Measurements from ENCODE around the gene GNAO1. TPM values are rescaled to one million over a fixed set of nuclear protein-coding genes. Genes with fewer than 3 reads are reported as not detected.

The GNAO1 gene
- total and polyA plus RNA-seq, 2 donors (not counting 1 experiment from before 2014, with no cell fraction given) = 0.13 to 5.1 TPM

DNA sequence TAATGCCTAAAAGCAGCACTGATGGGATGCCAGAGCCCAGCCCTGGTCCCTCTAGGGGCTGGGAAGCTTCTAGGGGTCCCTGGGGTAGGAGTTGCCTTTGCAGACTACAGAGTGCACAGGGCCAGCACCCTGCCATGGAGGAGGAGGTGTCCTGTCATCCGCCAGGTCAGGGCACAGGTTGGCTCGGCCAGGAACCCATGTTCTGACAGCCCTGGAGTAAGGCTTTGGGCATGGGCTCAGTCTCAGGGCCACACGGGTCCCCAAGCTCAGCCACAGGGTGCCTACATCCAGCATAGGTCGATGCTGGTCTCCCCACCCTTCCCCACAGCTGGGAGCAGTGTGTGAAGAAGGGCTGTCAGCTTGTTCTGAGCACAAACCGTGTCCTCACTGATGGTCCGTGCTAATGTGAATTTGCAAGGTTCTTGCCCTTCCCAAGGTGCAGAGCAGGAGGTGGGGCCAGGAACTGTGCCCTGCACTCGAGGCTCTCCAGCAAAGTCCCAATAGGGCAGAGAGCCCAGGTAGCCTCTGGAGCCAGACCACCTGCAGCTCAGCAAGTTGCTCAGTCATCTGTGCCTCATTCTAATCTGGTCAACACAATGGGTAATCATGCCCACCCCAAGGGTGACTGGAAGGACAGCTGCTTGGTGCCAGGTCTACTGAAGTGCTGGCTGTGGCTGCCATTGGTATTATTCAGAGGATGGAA lies 161.2 kb downstream of the GNAO1 start:
- H3K27me3 Mint-ChIP-seq = peaks cover 7% of the 10 kb centered on the region
- Histone ChIP-seq H3K9me3 (ENCODE audit: control extremely low read depth in 1 of 3, control insufficient read depth in 2 of 3, insufficient read depth in 1 of 3, low read length in 2 of 3) (no peaks in the 10 kb centered on the region), H2AFZ (ENCODE audit: insufficient read depth, low read depth, low read length, poor library complexity, severe bottlenecking) (no peak overlapping the region), H3K79me2 (ENCODE audit: control insufficient read depth, insufficient read depth, low read length) (no peaks in the 10 kb centered on the region), H3K27me3 (replicated peaks in 1 of 4; ENCODE audit: control extremely low read depth in 1 of 4, control insufficient read depth in 3 of 4, insufficient read depth in 4 of 4, low read length in 3 of 4) (no peaks in the 10 kb centered on the region), H3K9ac (ENCODE audit: low read length) (no peak overlapping the region), H3K4me2 (replicated peaks; ENCODE audit: low read depth, low read length, poor library complexity, severe bottlenecking) (no peak overlapping the region), H3K4me1 (ENCODE audit: control insufficient read depth in 2 of 2, insufficient read depth in 2 of 2, low read length in 2 of 2) (peaks cover 4 to 10% of the 10 kb centered on the region in 2 donors), H3K27ac (ENCODE audit: low read length in 2 of 2) (no peak overlapping the region), H4K20me1 (ENCODE audit: control insufficient read depth, insufficient read depth, low read length, poor library complexity, severe bottlenecking) (no peaks in the 10 kb centered on the region), H3K36me3 (replicated peaks in 1 of 2; ENCODE audit: control extremely low read depth in 1 of 2, control insufficient read depth in 1 of 2, extremely low read depth in 1 of 2, insufficient read depth in 2 of 2, low read length in 1 of 2) (no peaks in the 10 kb centered on the region), H3K4me3 (ENCODE audit: control extremely low read depth in 1 of 5, extremely low read depth in 1 of 5, insufficient read depth in 1 of 5, low read depth in 2 of 5, low read length in 4 of 5) (no peak overlapping the region)
- WGBS (ENCODE audit: insufficient coverage) = 92% methylated on average over 7 of the region's 7 CpGs
- DNase-seq = no peak
- ChIA-PET CTCF (no interaction called here), POLR2A (no interaction called here)
- intact Hi-C loops (cut with micrococcal nuclease) = no loop called here
- no peak for ATAC-seq (ENCODE audit: low read depth)
- no peaks in the 10 kb centered on the region for H3K9me3 Mint-ChIP-seq (ENCODE audit: insufficient read depth)
- no peak overlapping the region for H3K4me3 Mint-ChIP-seq
- H3K27ac Mint-ChIP-seq = no peak overlapping the region
- TF ChIP-seq EZH2 (IDR thresholded peaks at IDR 0.05; ENCODE audit: borderline replicate concordance, insufficient read depth, low read depth, low read length, poor library complexity, severe bottlenecking) = no peak
- TF ChIP-seq, protein P1, sequence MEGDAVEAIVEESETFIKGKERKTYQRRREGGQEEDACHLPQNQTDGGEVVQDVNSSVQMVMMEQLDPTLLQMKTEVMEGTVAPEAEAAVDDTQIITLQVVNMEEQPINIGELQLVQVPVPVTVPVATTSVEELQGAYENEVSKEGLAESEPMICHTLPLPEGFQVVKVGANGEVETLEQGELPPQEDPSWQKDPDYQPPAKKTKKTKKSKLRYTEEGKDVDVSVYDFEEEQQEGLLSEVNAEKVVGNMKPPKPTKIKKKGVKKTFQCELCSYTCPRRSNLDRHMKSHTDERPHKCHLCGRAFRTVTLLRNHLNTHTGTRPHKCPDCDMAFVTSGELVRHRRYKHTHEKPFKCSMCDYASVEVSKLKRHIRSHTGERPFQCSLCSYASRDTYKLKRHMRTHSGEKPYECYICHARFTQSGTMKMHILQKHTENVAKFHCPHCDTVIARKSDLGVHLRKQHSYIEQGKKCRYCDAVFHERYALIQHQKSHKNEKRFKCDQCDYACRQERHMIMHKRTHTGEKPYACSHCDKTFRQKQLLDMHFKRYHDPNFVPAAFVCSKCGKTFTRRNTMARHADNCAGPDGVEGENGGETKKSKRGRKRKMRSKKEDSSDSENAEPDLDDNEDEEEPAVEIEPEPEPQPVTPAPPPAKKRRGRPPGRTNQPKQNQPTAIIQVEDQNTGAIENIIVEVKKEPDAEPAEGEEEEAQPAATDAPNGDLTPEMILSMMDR (IDR thresholded peaks at IDR 0.05) = no peak
- peaks cover 13% of the 10 kb centered on the region for H3K4me1 Mint-ChIP-seq

DNA sequence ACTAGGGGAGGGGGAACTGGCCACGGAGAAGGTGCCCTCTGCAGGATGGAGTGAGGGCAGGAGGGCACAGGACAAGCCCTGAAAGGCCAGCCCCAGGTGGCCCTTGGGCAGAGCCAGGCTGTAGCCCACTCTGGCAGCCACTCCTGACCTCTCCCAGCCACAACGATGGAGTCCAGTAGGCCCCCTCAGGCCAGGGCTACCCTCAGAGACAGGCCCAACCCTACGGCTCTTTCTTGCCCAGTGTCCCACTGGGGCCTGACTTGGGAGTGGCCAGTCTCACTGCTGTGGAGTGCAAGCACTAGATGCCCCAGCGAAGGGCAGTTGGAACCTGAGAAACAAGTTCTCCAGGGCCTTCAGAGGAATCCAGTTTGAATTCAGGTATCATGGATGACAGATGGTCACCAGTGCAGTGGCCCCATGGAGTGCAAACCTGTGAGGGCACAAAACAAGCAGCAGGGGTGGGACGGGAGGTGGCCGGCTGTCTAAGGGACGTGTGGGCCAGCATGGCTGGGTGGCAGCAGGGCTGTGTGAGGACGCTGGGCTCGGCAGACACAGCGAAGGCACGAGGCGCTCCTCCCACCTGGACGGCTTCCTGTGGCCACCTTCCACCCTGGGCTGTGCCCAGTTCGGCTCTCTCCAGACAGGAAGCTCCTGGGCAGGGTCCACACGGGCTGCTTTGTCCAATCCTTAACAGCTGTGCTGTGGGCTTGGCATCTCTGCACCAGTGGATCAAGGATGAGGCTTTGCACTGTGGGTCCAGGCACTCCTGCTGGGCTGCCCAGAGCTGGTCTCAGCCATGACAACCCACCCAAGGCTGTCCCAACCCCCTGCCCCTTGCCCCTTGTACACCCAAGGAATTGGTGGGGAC lies 162.0 kb downstream of the GNAO1 start:
- Histone ChIP-seq H3K9ac (ENCODE audit: low read length) (no peak overlapping the region), H3K4me2 (replicated peaks; ENCODE audit: low read depth, low read length, poor library complexity, severe bottlenecking) (no peak overlapping the region), H3K27ac (ENCODE audit: low read length in 2 of 2) (no peak overlapping the region), H3K9me3 (ENCODE audit: control extremely low read depth in 1 of 3, control insufficient read depth in 2 of 3, insufficient read depth in 1 of 3, low read length in 2 of 3) (no peaks in the 10 kb centered on the region), H3K4me1 (ENCODE audit: control insufficient read depth in 2 of 2, insufficient read depth in 2 of 2, low read length in 2 of 2) (peaks cover 4 to 14% of the 10 kb centered on the region in 2 donors), H2AFZ (ENCODE audit: insufficient read depth, low read depth, low read length, poor library complexity, severe bottlenecking) (no peak overlapping the region), H3K27me3 (replicated peaks in 1 of 4; ENCODE audit: control extremely low read depth in 1 of 4, control insufficient read depth in 3 of 4, insufficient read depth in 4 of 4, low read length in 3 of 4) (no peaks in the 10 kb centered on the region), H3K79me2 (ENCODE audit: control insufficient read depth, insufficient read depth, low read length) (no peaks in the 10 kb centered on the region), H3K4me3 (ENCODE audit: control extremely low read depth in 1 of 5, extremely low read depth in 1 of 5, insufficient read depth in 1 of 5, low read depth in 2 of 5, low read length in 4 of 5) (no peak overlapping the region), H3K36me3 (replicated peaks in 1 of 2; ENCODE audit: control extremely low read depth in 1 of 2, control insufficient read depth in 1 of 2, extremely low read depth in 1 of 2, insufficient read depth in 2 of 2, low read length in 1 of 2) (no peaks in the 10 kb centered on the region), H4K20me1 (ENCODE audit: control insufficient read depth, insufficient read depth, low read length, poor library complexity, severe bottlenecking) (no peaks in the 10 kb centered on the region)
- no peak overlapping the region for H3K4me3 Mint-ChIP-seq
- ATAC-seq (ENCODE audit: low read depth) = no peak
- ChIA-PET CTCF (no interaction called here), POLR2A (no interaction called here)
- H3K9me3 Mint-ChIP-seq (ENCODE audit: insufficient read depth) = no peaks in the 10 kb centered on the region
- no peak for TF ChIP-seq EZH2 (IDR thresholded peaks at IDR 0.05; ENCODE audit: borderline replicate concordance, insufficient read depth, low read depth, low read length, poor library complexity, severe bottlenecking)
- TF ChIP-seq, protein P1 (IDR thresholded peaks at IDR 0.05) = no peak
- no peak overlapping the region for H3K27ac Mint-ChIP-seq
- peaks cover 19% of the 10 kb centered on the region for H3K4me1 Mint-ChIP-seq
- intact Hi-C loops (cut with micrococcal nuclease) = no loop called here
- WGBS (ENCODE audit: insufficient coverage) = 88% methylated on average over 15 of the region's 15 CpGs
- no peak for DNase-seq
- H3K27me3 Mint-ChIP-seq = peaks cover 7% of the 10 kb centered on the region

Data from B cell (primary cell).